OCI-LY7 (cell line): ENCODE measurements around the gene GRIN3B.

Experiments used
- CTCF ChIP-seq: fragments of 200-600 bp; sonication (generic); conservative IDR thresholded peaks from 2 replicates; pipeline ENCODE4 v1.5.1; 2014; ENCODE audit warnings: mild to moderate bottlenecking, antibody characterized with exemption, low read length, moderate library complexity, mixed read lengths
- EZH2phosphoT487 ChIP-seq: fragments of 200-600 bp; sonication (generic); IDR thresholded peaks from 2 replicates; pipeline ENCODE4 v1.6.1; 2018; ENCODE audit warnings: low read depth, borderline replicate concordance, mild to moderate bottlenecking, mixed run types, antibody characterized with exemption, low read length, moderate library complexity, mixed read lengths

DNA sequence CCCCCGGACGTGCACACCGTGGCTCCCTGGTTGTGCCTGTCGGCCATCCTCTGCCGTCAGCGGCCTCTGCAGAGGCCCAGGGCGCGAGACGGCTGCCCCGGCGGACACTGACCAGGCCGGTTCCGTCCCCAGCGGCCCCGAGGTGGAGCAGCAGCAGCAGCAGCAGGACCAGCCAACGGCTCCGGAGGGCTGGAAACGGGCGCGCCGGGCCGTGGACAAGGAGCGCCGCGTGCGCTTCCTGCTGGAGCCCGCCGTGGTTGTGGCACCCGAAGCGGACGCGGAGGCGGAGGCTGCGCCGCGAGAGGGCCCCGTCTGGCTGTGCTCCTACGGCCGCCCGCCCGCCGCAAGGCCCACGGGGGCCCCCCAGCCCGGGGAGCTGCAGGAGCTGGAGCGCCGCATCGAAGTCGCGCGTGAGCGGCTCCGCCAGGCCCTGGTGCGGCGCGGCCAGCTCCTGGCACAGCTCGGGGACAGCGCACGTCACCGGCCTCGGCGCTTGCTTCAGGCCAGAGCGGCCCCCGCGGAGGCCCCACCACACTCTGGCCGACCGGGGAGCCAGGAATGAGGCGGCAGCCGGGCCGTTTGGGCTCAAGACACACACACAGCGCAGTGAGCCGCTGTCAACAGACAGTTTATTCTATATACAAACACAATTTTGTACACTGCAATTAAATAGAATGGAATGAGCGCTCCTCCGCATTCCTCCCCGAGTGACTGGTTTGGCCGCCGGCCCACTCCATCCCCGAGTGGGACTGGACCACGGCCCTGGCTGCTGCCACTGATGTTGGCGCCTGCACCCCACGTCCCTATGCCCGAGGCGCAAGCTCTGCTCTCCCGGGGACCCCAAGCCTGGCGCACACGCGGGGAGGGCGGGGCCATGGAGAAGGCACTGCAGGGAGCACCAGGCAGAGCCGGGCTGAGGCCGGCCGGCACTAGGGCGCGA, 9.1 kb downstream of the GRIN3B start:
- TF ChIP-seq CTCF (no peak), EZH2phosphoT487 (no peak)
